OCI-M2 (cell line): Measurements from ENCODE around the gene ITFG1.
A peak's percentile ranks its signal among the peaks of the same experiment; 100 is the strongest.

Experiments used
- DNase-seq: peaks from one replicate; lab custom pipeline; 2025; ENCODE audit not compliant: unreplicated experiment; lab: John Stamatoyannopoulos, UW

Gene ITFG1

DNA sequence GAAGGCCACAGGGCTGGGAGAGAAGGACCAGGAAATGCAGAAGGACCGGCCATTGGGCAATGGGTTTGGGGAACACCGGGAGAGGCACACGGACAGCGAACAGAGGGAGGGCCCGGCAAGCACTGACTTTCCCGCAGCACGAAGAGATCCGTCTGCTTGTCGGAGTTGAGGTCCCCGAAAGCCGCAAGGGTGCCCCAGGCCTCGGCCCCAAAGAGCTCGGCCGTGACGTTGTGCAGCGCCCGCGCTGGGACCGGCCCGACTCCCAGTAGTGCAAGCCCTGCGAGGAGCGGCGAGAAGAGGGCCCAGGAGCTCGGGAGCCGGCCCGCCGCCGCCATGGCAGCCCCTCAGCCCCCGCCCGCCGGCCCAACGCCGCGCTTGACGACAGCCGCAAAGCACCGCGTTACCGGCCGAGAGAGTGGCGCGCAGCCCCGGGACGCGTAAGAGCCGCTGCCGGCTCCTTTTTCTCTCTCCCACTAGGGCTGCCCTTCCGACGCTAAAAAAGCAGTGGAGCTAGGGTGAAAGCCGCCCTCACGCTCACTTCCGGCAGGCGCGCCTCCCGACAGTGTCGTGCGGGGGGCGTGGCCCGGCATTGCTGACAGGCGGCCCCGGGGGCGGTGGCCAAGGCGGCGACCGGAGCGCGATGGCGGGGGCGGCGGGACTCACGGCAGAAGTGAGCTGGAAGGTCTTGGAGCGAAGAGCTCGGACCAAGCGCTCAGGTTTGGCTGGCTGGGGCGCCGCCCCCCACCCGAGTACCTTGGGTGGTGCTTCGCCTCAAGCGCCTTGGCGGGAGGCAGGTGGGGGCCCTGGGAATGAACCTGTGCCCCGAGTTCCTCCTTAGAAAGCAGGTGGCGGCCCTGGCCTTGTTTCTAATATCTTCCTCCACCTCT is at the start of gene ITFG1, which contains the start of gene PHKB:
ITFG1 (minus strand) TSS at position 353 of the 887 bp plus-strand sequence; CDS start at position 335, 18 bp downstream.
PHKB (plus strand) TSS at position 621 of the 887 bp plus-strand sequence; CDS start at position 641, 20 bp downstream.
- peak; percentile 30 for DNase-seq

DNA sequence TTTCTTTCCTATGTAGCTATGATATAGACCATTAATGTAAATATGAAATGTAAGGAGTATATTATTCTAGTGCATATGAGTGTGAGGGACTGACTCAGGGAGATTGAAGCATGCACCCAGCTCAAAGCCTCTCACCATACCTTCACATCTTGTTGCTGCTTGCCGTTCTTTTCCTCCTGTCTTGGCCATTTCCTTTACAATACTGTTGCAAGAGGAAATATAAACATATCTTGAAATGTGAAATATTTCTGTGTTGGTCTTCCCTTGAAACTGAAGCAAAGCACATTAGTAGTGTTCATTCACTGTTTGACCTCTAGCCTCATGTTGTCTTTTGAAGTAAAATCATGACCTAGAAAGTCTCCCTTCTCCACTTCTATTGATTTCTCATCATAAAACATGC is 46.8 kb upstream of the ITFG1 start:
- no peak for DNase-seq

DNA sequence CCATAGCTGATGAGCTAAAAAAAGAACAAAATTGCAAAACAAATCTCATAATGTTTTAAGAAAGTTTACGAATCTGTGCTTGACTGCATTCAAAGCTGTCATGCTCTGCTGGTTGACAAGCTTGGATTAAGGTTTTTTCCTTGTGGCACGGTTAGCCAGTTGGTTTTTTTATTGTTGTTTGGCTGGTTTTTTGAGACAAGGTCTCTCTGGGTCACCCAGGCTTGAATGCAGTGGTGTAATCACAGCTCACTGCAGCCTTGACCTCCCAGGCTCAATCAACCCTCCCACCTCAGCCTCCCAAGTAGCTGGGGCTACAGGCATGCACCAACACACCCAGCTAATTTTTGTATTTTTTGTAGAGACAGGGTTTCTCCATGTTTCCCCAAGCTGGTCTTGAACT is 45.9 kb upstream of the ITFG1 start:
- no peak for DNase-seq

DNA sequence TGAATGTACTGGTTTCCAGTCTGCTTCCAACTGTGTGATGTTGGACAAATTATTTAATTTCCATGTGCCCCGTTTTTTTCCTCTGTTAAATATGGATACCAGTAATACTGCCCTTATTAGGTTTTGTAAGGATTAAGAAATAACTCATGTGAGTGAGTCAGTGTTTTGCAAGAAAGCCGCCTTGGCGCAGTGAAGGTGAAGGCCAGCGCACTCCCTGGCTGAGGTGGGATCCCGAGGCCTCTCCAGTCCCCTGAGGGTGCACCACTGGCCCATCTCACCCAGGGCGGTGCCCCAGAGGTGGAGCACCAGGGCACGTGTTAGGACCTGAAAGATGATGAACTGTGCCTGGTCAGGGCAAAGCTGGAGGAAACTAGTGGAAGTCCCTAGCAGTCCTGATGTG is 43.7 kb upstream of the ITFG1 start:
- no peak for DNase-seq

DNA sequence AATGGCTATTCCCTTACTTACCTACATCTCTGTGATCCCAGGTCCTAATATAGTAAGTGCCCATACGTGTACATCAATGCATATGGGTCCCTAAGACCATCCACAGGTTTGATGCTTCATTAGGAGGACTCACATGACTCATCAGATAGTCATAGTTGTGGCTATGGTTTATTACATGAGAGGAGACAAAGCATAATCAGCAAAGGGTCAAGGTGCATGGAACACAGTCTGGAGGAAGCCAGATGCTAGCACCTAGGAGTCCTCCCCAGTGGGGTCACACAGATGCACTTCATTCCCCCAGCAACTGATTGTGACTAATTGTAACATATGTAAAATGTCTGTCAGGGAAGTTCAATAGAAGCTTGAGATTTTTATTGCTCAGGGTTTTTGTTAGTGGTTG is 43.1 kb upstream of the ITFG1 start:
- DNase-seq = no peak

DNA sequence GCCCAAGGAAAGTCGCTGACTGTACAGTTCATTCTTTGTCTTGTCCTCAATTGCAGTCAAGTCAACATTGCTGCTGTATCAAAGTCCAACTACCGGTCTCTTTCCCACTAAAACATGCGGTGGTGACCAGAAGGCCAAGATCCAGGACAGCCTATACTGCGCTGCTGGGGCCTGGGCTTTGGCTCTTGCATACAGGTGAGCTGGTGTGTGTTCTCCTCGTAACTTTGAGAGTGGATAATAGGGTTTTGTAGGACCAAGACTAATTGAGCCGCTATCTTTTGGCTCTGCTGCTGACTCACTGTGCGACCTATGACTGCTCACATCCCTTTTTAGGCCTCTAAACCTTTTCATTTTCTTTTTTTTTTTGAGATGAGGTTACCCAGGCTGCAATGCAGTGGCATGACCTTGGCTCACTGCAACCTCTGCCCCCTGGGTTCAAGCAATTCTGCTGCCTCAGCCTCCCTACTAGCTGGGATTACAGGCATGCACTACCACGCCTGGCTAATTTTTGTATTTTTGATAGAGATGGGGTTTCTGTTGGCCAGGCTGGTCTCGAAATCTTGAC is 38.9 kb upstream of the ITFG1 start:
- DNase-seq = no peak

DNA sequence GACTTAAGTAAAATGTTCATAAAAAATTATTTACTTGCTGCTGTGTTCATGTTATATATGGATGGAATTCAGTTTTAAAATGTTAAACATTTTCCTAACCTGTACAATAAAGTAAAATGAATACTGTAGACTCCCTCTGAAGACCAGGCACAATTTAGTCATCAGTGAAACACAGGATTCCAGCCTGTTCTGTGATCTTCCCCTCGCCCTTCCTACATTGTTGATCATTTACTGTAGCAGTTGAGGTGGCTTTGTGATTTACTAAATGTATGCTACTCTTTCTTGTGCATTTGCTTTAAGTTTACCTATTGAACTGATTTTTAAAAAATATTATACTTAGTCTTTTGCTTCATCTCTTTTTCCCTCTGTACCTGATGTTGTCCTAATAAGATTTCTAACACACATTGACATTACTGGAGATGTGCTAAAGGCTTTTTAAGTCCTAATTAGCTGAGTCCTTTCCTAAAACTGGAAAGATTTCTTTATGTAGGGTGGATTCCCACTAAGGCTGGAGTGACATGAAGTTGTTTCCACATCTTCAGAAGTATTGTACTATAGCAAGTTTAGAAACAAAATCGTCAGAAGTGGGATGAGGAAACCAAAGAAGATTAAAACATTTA is 38.3 kb upstream of the ITFG1 start:
- no peak for DNase-seq

DNA sequence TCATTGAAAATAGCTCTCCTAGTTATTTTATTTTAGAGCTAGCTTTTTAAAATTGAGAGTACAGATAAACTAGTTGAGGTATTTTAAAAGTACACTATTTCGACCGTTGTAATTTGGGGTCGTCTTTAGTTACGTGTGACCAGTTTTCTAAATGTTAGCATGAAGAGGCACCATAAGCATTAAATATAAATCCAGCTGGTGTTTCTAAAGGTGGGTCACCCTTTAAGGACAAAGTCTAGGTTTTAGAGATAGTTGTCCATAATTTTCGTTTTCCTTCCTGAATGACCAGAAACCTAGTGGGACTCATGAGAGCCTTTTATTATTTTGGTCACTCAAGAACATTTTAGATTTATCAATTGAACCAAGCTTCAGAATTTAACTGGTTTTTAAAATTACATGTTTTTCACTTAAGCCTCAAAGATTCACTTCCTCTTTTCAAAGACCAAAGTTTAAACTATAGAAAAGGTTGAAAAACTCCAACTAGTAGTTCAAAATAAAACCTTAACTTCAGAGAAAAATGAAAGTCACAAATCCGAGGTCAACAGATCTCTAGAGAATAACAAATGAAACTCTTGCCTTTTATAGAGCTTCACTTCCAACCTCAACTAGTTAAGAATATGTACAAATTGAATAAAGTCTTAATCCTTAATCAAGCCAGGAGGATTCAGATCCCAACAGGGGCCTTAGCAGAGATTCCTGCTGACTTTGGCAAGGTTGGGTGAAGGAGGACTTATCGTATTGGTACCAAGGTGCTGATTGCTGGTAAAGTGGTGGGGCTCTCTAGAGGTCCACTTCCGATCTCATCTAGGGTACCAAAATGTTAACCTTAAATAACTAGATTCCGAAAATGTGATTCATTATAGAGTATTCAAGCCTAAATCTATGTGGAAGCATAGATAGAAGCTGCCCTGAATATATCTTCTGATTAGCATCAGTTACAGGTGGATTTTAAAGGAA is 32.8 kb upstream of the ITFG1 start:
- DNase-seq = peak; percentile 40

DNA sequence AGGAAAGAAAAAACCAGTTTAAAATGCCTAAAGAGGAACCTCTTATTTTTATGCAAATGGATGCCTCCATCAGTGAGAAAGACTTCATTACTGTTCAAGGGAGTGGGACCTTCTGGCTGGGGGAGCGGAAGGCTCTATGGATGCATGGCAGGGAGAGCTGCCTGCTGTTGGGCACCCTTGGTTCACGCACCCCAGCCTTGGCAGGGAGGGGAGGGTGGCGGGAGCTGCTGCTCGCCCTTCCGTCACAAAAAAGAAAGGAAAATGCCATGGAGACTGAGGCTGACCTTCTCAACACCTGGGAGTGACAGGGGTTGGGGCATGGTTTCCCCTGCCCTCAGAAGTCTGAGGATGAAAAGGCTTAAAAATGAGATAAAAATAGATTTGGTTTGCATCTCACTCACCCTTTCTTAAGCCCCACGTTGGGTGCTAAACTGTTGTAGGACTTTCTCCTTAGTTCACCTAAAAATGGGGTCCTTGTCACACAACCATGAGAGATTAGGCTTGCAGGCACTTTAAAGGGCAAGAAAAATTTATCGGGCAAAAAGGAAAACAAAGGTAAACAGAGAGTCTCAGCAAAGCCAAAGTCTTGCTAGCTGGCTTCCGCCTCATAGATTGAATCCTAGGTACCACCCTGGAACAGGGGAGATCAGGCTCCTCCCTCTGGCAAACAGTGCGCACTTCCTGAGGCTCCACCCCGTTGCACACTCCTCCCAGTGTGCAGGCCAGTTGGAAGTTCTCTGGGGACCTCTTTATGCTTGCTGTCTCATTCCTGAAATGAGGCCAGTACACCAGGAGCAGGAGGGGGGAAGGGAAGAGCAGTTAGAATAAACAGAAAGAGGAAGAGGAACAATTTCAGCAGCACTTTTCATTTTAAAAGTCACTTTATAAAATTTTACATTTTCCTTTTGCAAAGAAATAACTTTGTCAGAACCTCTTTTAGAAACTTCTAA is 31.8 kb upstream of the ITFG1 start:
- DNase-seq = peak; percentile 40

DNA sequence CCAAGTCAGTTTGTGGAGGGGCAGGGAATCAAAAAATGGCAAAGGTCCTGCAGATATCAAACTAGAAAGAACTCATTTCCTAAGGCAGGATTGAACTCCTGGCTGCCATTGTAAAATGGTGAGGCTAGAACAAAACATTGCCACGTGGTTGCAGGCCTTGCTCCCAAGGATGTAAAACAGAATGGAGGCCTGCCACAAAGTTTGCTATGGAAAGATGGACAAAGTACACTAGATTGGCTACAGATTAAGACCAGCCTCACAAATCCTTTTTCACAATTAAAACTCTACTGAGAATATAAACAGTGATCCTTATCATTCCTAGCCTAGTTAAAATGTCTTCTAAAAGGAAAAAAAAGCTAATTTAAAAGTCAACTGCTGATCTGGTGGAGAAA is 31.2 kb upstream of the ITFG1 start:
- no peak for DNase-seq

DNA sequence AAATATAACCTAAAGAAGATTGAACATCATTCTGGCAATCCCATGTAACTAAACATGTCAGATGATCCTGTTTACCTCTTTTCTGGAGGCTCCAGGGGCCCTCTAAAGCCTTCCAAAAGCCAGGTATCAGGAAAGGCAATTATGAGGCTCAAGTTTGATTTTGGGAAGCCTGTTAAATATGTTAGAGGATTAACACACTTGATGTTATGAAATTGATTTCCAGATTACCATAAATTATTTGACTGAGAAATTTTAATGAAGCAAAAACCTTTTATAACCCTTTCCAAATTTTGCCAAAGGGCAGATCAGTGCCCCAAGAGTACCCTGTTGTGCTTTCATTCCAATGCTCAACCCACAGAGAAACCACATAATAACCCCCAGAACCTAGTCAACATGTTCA is 29.6 kb upstream of the ITFG1 start:
- no peak for DNase-seq

DNA sequence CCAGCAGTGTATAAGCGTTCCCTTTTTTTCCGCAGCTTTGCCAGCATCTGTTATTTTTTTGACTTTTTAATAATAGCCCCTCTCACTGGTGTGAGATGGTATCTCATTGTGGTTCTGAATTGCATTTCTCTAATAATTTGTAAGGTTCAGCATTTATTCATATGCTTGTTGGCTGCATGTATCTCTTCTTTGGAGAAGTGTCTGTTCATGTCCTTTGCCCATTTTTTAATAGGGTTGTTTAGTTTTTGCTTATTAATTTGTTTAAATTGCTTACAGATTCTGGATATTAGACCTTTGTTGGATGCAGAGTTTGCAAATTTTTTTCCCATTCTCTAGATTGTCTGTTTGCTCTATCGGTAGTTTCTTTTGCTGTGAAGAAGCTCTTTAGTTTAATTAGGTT is 27.2 kb upstream of the ITFG1 start:
- no peak for DNase-seq

DNA sequence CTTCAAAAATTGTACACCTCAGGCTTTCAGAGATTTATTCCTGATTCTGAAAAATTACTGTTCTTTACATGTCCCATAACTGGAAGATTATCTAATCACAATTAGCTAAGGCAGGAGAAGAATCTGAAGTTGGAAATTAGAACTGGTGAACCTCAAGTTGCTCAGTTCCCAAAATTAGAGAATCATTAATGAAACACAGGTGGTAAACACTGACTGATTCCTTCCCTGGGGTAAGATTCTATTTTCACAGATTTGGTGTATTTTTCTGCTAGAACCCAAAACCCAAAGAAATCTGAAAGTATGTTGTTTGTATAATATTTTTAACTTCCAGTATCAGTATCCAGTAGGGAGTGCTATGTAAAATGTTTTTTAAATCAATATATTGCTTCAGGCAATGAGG is 26.0 kb upstream of the ITFG1 start:
- DNase-seq = no peak

DNA sequence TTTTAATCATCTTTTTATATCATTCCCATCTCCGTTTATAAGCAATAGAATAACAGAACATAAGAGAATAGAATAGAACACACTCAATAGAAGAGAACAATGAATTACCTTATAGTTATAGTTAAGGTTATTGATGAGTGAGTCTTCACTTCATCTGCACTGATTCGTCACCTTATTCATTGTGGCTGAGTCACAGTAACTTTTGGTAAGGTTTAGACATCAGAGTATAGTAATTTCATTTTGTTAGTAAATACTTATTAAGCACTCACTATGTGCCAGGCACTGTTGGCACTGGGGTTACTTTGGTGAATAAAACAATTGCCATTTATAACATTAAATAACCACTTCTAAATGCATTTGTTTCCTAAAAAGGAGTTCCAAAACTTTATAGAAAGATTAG is 22.8 kb upstream of the ITFG1 start:
- no peak for DNase-seq

DNA sequence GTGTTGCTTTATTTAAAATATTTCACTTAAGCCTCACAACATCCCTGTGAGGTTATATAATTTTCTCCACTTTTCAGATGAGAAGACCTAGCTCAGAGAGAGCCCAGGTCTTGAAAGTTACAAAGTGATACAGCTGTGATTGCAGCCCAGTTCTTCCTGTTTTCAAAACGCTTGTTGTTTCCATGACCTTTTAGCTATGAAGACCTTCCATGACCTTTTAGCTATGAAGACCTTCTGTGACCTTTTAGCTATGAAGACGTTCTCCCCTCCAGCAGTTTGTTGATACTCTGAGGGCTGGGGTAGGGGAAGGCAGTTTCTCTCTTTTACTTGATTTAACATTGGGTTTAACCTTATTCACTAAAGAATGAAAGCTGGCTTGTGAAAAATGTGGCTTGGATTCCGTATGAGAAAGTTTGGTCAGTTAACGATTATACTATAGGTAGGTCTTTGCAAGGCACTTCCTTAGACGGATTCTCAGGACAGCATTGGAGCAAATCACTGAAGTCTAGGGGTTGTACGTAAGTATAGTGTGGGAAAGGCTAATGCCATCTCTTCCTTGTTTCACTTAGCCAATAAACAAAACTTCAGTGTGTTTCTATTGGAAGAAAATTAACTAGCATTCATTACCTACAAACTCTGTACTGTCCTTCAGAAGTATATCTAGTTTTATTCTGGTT is 21.0 kb upstream of the ITFG1 start:
- DNase-seq = no peak

DNA sequence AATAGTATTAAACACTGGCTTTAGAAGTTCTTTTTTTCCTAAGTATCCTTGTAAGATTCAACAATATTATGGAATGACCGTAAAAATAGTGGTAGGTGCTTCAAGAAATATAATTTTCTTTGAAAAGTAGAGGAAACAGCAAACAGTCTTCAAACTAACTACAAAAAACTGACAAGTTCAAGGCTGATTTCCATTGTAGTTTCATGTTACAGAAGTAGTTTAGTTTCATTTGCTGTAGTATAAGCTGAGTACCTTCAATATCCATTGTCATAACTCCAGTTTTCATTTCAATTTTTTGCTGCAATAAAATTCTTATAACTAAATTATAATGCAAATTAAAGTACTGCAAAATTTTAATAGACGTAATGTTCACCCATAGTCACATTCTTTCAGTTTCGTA is 19.5 kb upstream of the ITFG1 start:
- DNase-seq = no peak

DNA sequence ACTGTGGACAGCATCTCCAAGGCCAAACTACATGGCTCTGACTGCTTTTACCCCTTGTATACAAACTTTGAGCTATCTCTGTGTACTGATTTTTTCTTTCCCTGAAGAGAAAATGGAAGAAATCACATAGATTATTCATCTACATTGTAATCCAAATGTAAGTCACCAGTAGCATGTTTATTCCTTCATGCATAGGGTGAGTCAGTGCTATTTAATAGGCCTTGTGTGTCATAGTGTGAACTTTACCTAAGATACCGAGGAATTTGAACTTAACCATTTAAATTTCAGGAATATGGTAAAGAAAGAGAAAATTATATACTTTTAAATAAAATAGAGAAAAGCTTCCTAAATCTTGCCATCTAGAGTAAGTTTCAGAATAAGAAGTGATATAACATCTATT is 16.8 kb upstream of the ITFG1 start:
- no peak for DNase-seq

DNA sequence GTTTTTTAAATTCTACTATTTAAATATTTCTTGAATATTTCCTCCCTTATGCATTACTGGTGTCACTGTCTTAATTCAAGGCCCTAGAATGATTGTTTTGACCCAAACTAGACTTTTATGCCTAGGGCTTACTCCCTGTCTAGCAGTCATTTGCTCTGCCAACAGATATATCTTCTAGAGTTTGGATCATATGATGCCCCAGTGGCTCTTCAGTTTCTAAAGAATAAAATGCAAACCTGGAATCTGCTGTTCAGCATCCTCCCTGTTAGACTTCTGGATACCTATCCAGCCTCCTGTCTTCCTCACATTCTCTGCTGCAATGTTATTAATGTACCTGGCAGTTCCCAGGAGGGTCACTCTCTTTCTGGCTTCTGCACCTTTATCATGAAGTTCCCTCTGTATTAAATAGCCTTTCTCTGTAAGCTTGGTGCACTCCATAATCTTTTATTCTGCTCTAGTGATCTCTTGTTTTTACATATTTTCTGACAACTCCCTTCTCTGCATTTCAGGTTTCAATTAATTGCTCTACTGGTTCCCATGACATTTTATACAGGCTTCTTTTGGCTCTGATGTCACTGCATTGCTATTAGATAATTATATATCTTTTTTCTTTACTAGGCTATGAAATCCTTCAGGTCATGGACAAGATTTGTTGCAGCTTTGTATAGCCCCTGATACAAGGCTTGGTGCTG is 15.9 kb upstream of the ITFG1 start:
- no peak for DNase-seq

DNA sequence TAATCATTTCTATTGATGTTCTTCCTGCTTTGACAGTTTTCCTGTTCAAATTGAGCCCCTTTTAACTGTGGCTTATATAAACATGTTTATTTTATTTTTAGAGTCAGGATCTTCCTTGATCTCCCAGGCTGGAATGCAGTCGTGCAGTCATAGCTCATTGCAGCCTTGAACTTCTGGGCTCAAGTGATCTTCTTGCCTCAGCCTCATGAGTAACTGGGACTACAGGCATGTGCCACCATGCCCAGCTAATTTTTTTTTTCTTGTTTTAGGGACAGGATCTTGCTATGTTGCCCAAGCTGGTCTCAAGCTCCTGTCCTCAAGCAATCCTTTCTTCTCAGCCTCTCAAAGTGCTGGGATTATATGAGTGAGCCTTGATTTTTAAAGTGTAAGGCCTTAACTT is 14.9 kb upstream of the ITFG1 start:
- DNase-seq = no peak
